ENCODE measurements around the gene PIK3R4. TPM values are rescaled to one million over a fixed set of nuclear protein-coding genes. Genes with fewer than 3 reads are reported as not detected.

Gene PIK3R4
- total RNA-seq, 4 donors from 2014 or later, result 15.4 to 27.3 (median 24.0) TPM

DNA sequence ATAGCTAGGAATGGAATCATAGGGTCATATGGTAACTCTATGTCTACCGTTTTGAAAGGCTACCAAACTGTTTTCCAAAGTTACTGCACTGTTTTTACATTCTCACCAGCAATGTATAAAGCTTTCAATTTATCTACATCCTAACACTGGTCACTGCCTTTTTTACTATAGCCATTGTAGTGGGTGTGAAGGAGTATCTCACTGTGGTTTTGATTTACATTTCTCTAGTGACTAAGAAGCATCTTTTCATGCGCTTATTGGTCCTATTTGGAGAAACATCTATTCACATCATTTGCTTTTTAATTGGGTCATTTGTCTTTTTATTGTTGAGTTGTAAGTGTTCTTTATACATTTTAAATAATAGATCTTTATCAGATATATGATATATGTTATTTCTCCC is 53.3 kb downstream of the PIK3R4 start:
- 91 to 94% methylated on average over 2 of the region's 2 CpGs for WGBS, 2 donors
- DNase-seq, result no peak
- TF ChIP-seq, protein P1, sequence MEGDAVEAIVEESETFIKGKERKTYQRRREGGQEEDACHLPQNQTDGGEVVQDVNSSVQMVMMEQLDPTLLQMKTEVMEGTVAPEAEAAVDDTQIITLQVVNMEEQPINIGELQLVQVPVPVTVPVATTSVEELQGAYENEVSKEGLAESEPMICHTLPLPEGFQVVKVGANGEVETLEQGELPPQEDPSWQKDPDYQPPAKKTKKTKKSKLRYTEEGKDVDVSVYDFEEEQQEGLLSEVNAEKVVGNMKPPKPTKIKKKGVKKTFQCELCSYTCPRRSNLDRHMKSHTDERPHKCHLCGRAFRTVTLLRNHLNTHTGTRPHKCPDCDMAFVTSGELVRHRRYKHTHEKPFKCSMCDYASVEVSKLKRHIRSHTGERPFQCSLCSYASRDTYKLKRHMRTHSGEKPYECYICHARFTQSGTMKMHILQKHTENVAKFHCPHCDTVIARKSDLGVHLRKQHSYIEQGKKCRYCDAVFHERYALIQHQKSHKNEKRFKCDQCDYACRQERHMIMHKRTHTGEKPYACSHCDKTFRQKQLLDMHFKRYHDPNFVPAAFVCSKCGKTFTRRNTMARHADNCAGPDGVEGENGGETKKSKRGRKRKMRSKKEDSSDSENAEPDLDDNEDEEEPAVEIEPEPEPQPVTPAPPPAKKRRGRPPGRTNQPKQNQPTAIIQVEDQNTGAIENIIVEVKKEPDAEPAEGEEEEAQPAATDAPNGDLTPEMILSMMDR (IDR thresholded peaks at IDR 0.05), result no peak
- TF ChIP-seq POLR2A (IDR thresholded peaks at IDR 0.05), result no peak
- intact Hi-C loops (cut with DNase I), result no loop called here
- H3K4me3 ChIP-seq, result no peak overlapping the region
- H3K9me3 ChIP-seq, result no peaks in the 10 kb centered on the region
- H3K4me1 ChIP-seq, result no peaks in the 10 kb centered on the region
- peaks cover 0 to 67% (median 0%) of the 10 kb centered on the region in 3 donors for H3K36me3 ChIP-seq
- H3K27me3 ChIP-seq, result no peaks in the 10 kb centered on the region
- H3K27ac ChIP-seq, result no peak overlapping the region

DNA sequence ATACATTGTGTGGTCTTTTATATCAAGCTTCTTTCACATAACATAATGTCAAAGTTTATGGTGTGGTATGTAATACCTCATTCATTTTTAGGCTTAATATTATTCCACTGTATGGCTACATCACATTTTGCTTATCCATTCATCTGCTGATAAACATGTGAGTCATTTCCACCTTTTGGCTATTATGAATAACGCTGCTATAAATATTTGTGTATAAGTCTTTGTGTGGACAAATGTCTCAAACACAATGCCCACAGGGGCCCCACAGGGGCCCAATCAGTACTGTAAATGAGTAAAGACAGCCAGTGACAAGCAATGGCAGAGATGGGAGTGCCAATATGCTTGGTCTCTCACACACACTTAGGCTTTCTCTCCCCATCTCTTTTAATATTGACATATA is 54.2 kb downstream of the PIK3R4 start:
- no peak overlapping the region for H3K4me3 ChIP-seq
- intact Hi-C loops (cut with DNase I), result no loop called here
- no peaks in the 10 kb centered on the region for H3K9me3 ChIP-seq
- no peak overlapping the region for H3K27ac ChIP-seq
- H3K36me3 ChIP-seq, result peaks cover 0 to 67% (median 0%) of the 10 kb centered on the region in 3 donors
- no peak for DNase-seq
- WGBS, 2 donors, result 50 to 52% methylated on average over 1 of the region's 1 CpG
- TF ChIP-seq, protein P1 (IDR thresholded peaks at IDR 0.05), result no peak
- TF ChIP-seq POLR2A (IDR thresholded peaks at IDR 0.05), result no peak
- H3K4me1 ChIP-seq, result no peaks in the 10 kb centered on the region
- H3K27me3 ChIP-seq, result no peaks in the 10 kb centered on the region

DNA sequence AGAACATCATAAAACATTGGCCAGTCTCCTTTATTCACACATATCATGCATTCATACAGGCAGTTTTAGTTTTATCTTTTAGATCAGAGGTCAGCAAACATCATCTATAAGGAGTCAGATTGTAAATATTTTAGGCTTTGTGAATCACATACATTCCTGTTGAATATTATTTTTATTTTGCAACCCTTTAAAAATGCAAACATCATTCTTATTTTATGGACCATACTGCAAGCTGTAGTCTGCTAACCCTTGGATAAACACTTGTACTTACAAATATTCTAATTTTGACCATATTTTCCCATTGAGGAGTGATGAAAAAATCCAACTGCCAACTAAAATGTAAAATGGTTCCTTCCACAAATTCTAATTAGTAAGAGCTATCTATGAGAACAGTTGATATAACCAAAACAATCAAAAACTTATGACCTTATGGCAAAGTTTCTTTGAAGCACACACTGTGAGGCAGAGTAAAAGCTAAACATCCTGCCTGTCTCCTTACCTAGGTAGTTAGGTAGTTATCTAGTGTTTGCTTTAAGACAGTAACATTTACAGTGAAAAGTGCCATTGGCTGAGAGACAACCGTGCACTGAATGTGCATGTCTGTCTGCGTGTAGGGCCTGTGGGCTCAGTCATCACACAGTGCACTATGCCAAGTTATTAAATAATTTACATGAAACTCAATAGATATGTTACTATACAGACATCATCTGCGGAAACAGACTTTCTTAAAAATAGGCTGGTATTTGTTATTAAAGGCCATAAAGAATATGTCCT is 57.7 kb downstream of the PIK3R4 start:
- DNase-seq, result no peak
- Histone ChIP-seq H3K27ac (no peak overlapping the region), H3K9me3 (no peaks in the 10 kb centered on the region), H3K27me3 (no peaks in the 10 kb centered on the region), H3K4me3 (no peak overlapping the region), H3K36me3 (peaks cover 0 to 69% (median 0%) of the 10 kb centered on the region in 3 donors), H3K4me1 (no peaks in the 10 kb centered on the region)
- intact Hi-C loops (cut with DNase I), result no loop called here
- TF ChIP-seq, protein P1 (IDR thresholded peaks at IDR 0.05), result no peak
- TF ChIP-seq POLR2A (IDR thresholded peaks at IDR 0.05), result no peak
- WGBS, 2 donors, result 87 to 95% methylated on average over 3 of the region's 3 CpGs

DNA sequence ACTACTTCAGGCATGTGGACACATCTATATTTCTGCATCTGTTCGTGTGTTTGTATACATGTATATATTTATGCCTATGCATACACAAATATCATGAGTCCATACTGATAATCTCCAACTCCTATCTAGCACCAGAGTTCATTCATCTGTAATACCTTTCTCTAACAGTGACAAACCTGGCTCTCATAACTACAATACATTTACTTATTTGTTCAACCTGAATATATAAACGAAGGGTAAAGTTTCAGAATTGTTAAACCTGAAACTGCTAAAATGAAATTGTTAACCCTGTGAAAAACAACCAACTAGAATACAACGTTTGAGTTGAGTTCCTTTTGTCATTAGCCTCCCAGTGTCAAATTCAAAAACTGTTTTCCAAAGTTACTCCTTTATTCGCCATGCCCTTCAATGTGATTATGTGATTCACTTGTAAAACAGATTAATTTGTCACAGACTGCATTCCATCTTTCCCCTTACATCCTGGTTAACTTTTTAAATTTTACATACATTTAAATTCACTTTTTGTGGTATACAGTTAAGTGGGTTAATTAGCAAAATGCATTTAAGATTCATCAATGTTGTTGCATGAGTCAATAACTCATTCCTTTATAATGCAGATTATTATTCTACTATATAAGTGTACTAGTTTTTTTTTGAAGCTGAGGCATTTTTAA is 58.5 kb downstream of the PIK3R4 start:
- Histone ChIP-seq H3K36me3 (peaks cover 0 to 69% (median 7%) of the 10 kb centered on the region in 3 donors), H3K27me3 (no peaks in the 10 kb centered on the region), H3K27ac (no peak overlapping the region), H3K9me3 (no peaks in the 10 kb centered on the region), H3K4me3 (no peak overlapping the region), H3K4me1 (no peaks in the 10 kb centered on the region)
- WGBS, 2 donors, result 74 to 80% methylated on average over 4 of the region's 4 CpGs
- intact Hi-C loops (cut with DNase I), result no loop called here
- no peak for DNase-seq
- TF ChIP-seq, protein P1 (IDR thresholded peaks at IDR 0.05), result no peak
- no peak for TF ChIP-seq POLR2A (IDR thresholded peaks at IDR 0.05)

DNA sequence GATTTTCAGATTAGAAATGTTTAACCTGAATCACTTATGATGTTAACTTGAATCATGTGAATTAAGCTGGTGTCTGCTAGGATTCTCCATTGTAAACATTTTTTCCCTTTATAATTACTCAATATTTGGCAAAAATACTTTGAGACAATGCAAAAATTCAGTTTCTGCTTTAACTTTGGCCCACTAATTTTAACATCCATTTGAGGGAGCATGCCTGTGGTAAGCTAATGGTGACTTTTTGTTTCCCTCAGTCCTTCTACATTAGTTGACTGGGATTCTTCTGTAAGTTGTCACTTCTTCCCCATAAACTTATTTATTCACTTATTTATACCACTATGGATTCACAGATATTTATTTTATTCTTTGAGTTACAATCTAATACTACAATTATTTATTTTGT is 59.3 kb downstream of the PIK3R4 start:
- H3K4me1 ChIP-seq, result no peaks in the 10 kb centered on the region
- H3K9me3 ChIP-seq, result no peaks in the 10 kb centered on the region
- DNase-seq, result no peak
- TF ChIP-seq POLR2A (IDR thresholded peaks at IDR 0.05), result no peak
- TF ChIP-seq, protein P1 (IDR thresholded peaks at IDR 0.05), result no peak
- no peak overlapping the region for H3K4me3 ChIP-seq
- intact Hi-C loops (cut with DNase I), result no loop called here
- H3K27ac ChIP-seq, result no peak overlapping the region
- peaks cover 0 to 75% (median 9%) of the 10 kb centered on the region in 3 donors for H3K36me3 ChIP-seq
- no peaks in the 10 kb centered on the region for H3K27me3 ChIP-seq
